ENCODE measurements around the gene TARP.

TARP gene

DNA sequence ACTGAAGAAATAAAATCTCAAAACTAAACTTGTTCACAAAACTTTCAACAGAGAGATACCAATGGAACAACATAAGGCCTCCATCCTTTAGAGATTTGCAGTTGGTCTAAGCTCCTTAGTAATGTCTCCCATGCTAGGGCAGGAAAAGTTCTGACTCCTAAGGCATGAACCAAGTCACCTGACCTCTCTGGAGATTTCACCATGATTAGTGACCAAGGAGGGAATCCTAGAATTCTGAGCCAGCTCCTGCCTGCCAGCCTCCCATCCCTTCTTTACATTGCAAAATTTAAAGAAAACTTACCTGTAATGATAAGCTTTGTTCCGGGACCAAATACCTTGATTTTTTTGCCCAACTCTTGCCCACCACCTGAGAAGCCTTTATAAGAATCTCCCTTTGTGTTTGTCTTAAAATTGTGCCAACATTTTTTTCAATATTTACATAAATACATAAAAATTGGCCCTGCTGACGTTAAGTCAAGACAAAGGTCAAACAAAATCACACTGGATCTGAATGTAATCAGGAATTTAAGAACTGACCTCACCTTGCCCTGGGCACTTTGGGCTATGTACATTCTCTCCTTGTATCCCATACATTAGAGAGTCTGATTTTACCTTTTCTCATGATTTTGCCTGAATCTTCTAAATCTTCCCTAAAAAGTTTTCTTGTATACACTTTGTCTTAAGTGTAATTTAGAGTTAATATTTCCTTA, at the start of gene TARP:
Gene TARP, minus strand, starts transcription at position 351 of the 710 bp plus-strand sequence.
- Mint-ChIP-seq H3K27ac (no peak within 1 kb of the TSS), H3K4me1 (no peaks in the 10 kb centered on the region)

GRCh38 chr7:38323156-38323555, 49.7 kb upstream of the TARP start:
- H3K27ac Mint-ChIP-seq: no peak overlapping the region
- peaks cover 50% of the 10 kb centered on the region for H3K4me1 Mint-ChIP-seq

More for the DNA sequence above, at the start of gene TARP:
- peak within 1 kb of the TSS; percentile 74 for H3K4me3 Mint-ChIP-seq
- no peaks in the 10 kb centered on the region for H3K36me3 Mint-ChIP-seq
- H3K9me3 Mint-ChIP-seq: no peaks in the 10 kb centered on the region
- H3K27me3 Mint-ChIP-seq: no peaks in the 10 kb centered on the region

GRCh38 chr7:38322461-38322860, 49.0 kb upstream of the TARP start:
- no peaks in the 10 kb centered on the region for H3K36me3 Mint-ChIP-seq
- no peaks in the 10 kb centered on the region for H3K27me3 Mint-ChIP-seq
- no peaks in the 10 kb centered on the region for H3K9me3 Mint-ChIP-seq
- H3K4me1 Mint-ChIP-seq: peaks cover 48% of the 10 kb centered on the region
- H3K4me3 Mint-ChIP-seq: no peak overlapping the region
- H3K27ac Mint-ChIP-seq: no peak overlapping the region

More at GRCh38 chr7:38323156-38323555, 49.7 kb upstream of the TARP start:
- H3K27me3 Mint-ChIP-seq: no peaks in the 10 kb centered on the region
- no peaks in the 10 kb centered on the region for H3K36me3 Mint-ChIP-seq
- H3K4me3 Mint-ChIP-seq: no peak overlapping the region
- no peaks in the 10 kb centered on the region for H3K9me3 Mint-ChIP-seq

DNA sequence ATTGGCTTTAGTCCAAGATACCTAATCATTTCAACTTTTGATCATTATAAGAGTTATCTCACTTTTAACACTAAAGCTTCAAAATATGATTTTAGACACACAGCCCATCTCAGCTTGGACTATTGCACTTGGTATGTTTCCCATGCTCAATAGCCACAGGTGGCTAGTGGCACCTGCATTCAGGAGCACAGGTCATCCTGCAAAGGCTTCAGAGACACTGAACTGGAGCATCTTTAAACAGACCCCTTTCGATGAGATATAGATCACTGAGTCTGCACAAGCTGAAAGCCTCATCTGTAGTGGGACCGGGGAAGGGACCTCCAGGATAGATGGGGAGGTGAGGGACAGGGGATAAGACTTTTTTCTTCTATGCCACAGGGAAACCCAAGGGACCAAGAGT, 48.5 kb upstream of the TARP start:
- H3K27ac Mint-ChIP-seq: no peak overlapping the region
- H3K36me3 Mint-ChIP-seq: no peaks in the 10 kb centered on the region
- no peaks in the 10 kb centered on the region for H3K9me3 Mint-ChIP-seq
- H3K4me3 Mint-ChIP-seq: no peak overlapping the region
- H3K4me1 Mint-ChIP-seq: peaks cover 43% of the 10 kb centered on the region
- no peaks in the 10 kb centered on the region for H3K27me3 Mint-ChIP-seq

GRCh38 chr7:38321515-38321944, 48.1 kb upstream of the TARP start:
- Mint-ChIP-seq H3K9me3 (no peaks in the 10 kb centered on the region), H3K27me3 (no peaks in the 10 kb centered on the region), H3K36me3 (no peaks in the 10 kb centered on the region), H3K4me1 (peaks cover 39% of the 10 kb centered on the region), H3K4me3 (no peak overlapping the region), H3K27ac (peak overlapping the region; percentile 84)

- Mint-ChIP-seq H3K4me3 (no peak overlapping the region), H3K27me3 (no peaks in the 10 kb centered on the region), H3K27ac (peak overlapping the region; percentile 84), H3K9me3 (no peaks in the 10 kb centered on the region), H3K4me1 (peaks cover 39% of the 10 kb centered on the region), H3K36me3 (no peaks in the 10 kb centered on the region)
Observed at GRCh38 chr7:38321050-38321449, 47.6 kb upstream of the TARP start.

DNA sequence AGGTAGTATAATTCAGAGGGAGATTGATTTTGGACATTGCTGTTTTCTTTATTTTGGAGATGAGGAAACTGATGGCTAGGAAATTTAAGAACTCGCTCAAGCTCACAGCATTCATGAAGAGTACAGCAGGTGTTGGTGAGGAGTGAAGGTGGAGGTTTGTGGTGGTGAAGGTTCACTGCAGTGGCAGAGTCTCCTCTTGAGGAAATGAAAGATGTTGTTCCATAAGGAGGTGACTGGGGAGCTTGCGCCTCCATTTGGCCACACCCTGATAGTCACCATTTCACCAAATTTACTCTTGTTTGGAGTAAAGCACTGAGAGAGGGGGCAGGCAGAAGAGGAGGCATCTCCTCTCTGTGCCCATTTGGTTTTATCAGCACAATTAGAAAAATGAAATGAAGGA, 46.4 kb upstream of the TARP start:
- H3K27me3 Mint-ChIP-seq: no peaks in the 10 kb centered on the region
- peak overlapping the region; percentile 71 for H3K4me3 Mint-ChIP-seq
- H3K4me1 Mint-ChIP-seq: peaks cover 39% of the 10 kb centered on the region
- no peaks in the 10 kb centered on the region for H3K9me3 Mint-ChIP-seq
- H3K27ac Mint-ChIP-seq: peak overlapping the region; percentile 26
- no peaks in the 10 kb centered on the region for H3K36me3 Mint-ChIP-seq

- Mint-ChIP-seq H3K27me3 (no peaks in the 10 kb centered on the region), H3K27ac (peak overlapping the region; percentile 92), H3K9me3 (no peaks in the 10 kb centered on the region), H3K4me3 (peak overlapping the region; percentile 55), H3K36me3 (no peaks in the 10 kb centered on the region), H3K4me1 (peaks cover 39% of the 10 kb centered on the region)
Observed at GRCh38 chr7:38318803-38319416, 45.5 kb upstream of the TARP start.

DNA sequence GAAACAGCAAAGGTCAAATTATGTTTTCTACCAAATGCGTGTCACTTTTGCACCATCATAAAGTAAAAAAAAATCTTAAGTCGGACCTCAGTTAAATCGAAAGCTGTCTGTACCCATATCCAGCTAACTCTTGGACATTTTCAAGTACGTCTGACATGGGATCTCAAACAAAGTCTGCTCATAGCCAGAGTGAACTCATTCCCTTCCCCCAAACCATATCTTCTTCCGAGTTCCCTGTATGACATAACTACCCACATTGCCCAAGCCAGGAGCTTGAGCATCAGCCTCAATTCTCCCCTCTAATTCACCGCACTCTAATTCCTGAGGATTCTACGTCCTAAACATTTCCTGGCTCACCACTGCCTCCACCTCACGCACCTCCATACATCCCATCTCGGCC, 44.8 kb upstream of the TARP start:
- H3K9me3 Mint-ChIP-seq: no peaks in the 10 kb centered on the region
- H3K27me3 Mint-ChIP-seq: no peaks in the 10 kb centered on the region
- H3K36me3 Mint-ChIP-seq: no peaks in the 10 kb centered on the region
- H3K4me3 Mint-ChIP-seq: peak overlapping the region; percentile 55
- no peak overlapping the region for H3K27ac Mint-ChIP-seq
- H3K4me1 Mint-ChIP-seq: peaks cover 39% of the 10 kb centered on the region

DNA sequence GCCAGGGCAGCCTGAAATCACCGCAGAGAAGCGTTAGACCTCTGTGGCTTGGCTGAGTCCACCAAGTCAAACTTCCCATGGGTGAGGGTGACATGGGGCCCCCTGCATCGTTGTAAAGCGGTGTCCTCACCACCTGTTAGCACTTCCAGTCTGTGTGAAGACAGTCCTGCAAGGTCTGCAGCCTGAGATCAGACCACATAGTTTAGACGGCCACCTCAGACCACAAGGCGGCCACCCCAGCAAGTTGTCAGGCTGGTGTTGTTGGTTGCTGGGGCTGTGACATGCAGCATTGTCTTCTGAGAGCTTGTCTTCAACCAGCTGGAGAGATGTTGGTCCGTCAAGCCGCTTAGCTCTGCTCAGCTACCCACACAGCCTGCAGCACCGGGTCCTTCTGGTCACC, 44.1 kb upstream of the TARP start:
- H3K27me3 Mint-ChIP-seq: no peaks in the 10 kb centered on the region
- H3K4me1 Mint-ChIP-seq: peaks cover 39% of the 10 kb centered on the region
- H3K36me3 Mint-ChIP-seq: no peaks in the 10 kb centered on the region
- peak overlapping the region; percentile 55 for H3K4me3 Mint-ChIP-seq
- H3K9me3 Mint-ChIP-seq: no peaks in the 10 kb centered on the region
- H3K27ac Mint-ChIP-seq: no peak overlapping the region

GRCh38 chr7:38316733-38317360, 43.4 kb upstream of the TARP start:
- no peaks in the 10 kb centered on the region for H3K27me3 Mint-ChIP-seq
- H3K4me1 Mint-ChIP-seq: peaks cover 40% of the 10 kb centered on the region
- peak overlapping the region; percentile 44 for H3K4me3 Mint-ChIP-seq
- H3K36me3 Mint-ChIP-seq: no peaks in the 10 kb centered on the region
- no peaks in the 10 kb centered on the region for H3K9me3 Mint-ChIP-seq
- H3K27ac Mint-ChIP-seq: no peak overlapping the region

GRCh38 chr7:38315410-38315809, 42.0 kb upstream of the TARP start:
- H3K4me3 Mint-ChIP-seq: no peak overlapping the region

DNA sequence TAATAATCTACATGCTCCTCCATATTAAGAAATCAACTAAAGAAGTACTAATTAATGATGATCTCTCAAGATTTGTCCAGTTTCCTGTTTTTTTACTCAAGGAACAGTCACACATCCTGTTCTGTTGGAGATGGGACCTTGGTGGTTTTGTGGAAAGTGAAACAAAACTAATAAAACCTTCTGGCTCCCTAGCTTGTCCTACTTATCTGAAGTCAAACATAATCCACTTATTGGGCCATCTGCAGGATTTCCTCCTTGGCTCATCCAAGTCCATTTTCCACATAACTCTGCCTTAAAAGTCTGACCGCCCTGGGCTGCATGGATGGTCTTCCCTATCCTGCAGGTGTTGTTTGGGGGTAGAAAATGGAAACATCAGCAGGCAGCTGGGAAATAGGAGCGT, 39.4 kb upstream of the TARP start:
- Mint-ChIP-seq H3K4me3 (peak overlapping the region; percentile 11), H3K9me3 (no peaks in the 10 kb centered on the region), H3K27me3 (no peaks in the 10 kb centered on the region), H3K36me3 (no peaks in the 10 kb centered on the region), H3K4me1 (peaks cover 22% of the 10 kb centered on the region), H3K27ac (no peak overlapping the region)

More at GRCh38 chr7:38315410-38315809, 42.0 kb upstream of the TARP start:
- Mint-ChIP-seq H3K36me3 (no peaks in the 10 kb centered on the region), H3K9me3 (no peaks in the 10 kb centered on the region), H3K27ac (no peak overlapping the region), H3K4me1 (peaks cover 26% of the 10 kb centered on the region), H3K27me3 (no peaks in the 10 kb centered on the region)

DNA sequence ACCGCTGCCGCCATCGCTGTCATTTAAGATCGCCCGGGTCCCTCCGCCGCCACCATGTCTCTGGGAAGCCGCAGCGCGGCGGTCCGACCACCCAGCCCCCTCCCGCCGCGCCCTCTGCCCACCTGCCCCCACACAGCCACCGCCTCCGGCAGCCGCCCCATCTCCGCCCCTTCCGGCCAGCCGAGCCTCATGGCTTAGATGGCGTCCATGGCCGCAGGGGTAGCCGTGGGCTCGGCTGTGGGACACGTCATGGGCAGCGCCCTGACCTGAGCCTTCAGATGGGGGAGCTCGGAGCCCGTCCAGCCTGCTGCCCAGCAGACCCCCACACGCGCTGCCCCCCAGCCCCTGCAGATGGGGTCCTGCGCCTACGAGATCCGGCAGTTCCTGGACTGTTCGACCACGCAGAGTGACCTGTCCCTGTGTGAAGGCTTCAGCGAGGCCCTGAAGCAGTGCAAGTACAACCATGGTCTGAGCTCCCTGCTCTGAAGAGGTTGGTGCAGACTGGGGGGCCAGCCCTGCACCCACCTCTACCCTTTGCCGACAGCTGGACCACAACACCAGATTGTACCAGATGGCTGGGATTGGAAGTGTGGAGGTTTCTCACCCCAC, 38.0 kb upstream of the TARP start:
- Mint-ChIP-seq H3K27me3 (no peaks in the 10 kb centered on the region), H3K4me1 (peaks cover 26% of the 10 kb centered on the region), H3K27ac (no peak overlapping the region), H3K4me3 (peak overlapping the region; percentile 81), H3K36me3 (no peaks in the 10 kb centered on the region), H3K9me3 (no peaks in the 10 kb centered on the region)

DNA sequence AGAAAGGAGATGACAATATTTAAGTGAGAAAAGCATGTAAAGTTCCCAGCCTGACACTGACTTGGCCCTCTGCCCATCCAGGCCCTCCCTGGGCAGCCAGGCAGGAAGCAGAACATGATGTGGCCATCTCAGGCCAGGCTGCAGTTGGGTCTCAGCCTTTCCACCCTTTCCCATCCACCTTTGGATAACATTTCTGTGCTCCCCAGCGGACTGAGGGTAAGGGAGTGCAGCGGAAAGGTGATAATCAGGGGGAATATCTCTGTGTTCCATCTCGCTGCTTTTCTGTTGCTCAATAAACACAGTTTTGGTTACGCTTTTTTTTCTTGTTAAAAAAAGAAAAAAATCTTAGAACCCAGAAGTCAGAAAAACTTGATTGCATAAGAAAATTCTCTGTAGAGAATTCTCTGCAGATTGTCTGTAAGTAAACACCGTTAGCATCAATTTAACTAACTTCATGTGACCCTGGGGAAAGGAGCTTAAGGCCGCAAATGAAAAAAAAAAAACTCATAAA, 37.2 kb upstream of the TARP start:
- H3K4me1 Mint-ChIP-seq: peaks cover 26% of the 10 kb centered on the region
- H3K4me3 Mint-ChIP-seq: peak overlapping the region; percentile 81
- H3K9me3 Mint-ChIP-seq: no peaks in the 10 kb centered on the region
- no peaks in the 10 kb centered on the region for H3K27me3 Mint-ChIP-seq
- no peak overlapping the region for H3K27ac Mint-ChIP-seq
- H3K36me3 Mint-ChIP-seq: no peaks in the 10 kb centered on the region

- no peaks in the 10 kb centered on the region for H3K27me3 Mint-ChIP-seq
- H3K4me1 Mint-ChIP-seq: peaks cover 29% of the 10 kb centered on the region
- H3K4me3 Mint-ChIP-seq: no peak overlapping the region
- no peaks in the 10 kb centered on the region for H3K36me3 Mint-ChIP-seq
- no peak overlapping the region for H3K27ac Mint-ChIP-seq
- H3K9me3 Mint-ChIP-seq: no peaks in the 10 kb centered on the region
Observed at GRCh38 chr7:38309555-38309954, 36.1 kb upstream of the TARP start.
